GM12891 (cell line): ENCODE results near the gene ZFAND4.
"Not testable (repeated sequence)": the region's sequence is repeated elsewhere in the genome, so short reads cannot be mapped to it uniquely, and the experiment has no call there.

Experiments
- POLR2A ChIP-seq: IDR thresholded peaks from 2 replicates; pipeline ENCODE4 v1.6.1; 2011; ENCODE audit warnings: low read depth, low read length, control low read depth
- TAF1 ChIP-seq: IDR thresholded peaks from 2 replicates; pipeline ENCODE4 v1.6.1; 2011; ENCODE audit warnings: low read depth, low read length, control low read depth

DNA sequence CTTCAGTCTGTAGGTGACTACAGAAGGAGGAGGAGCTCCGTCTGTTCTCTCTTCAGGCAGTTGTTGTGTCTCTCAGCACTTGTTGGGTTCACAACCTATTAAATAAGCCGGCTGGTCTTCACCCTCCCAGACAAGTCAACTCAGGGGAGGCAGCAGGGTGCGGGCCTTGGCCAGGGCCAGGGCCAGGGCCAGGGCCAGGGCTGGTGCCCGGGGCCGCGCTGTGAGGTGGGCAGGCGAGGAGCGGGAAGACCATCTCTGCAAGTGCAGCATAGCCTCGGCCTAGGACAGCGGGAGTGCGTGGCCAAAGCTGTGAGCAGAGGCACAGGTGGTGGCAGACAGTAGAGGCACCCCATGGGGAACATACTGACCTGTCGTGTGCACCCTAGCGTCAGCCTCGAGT, 5.9 kb upstream of the ZFAND4 start:
- not testable (repeated sequence) for TF ChIP-seq TAF1, POLR2A
